OCI-LY7 (cell line): ENCODE measurements around the gene MAP2K1. TPM values are rescaled to one million over a fixed set of nuclear protein-coding genes. Genes with fewer than 3 reads are reported as not detected.

Experiments used
- BruUV-seq: library from RNA; stranded (reverse); fragments of 400-500 nt; replicated peaks from 2 replicates; lab custom pipeline; 2021; lab: Mats Ljungman, UMichigan
- CTCF ChIA-PET: fragments of 300-600 bp; sonication (Branson Sonifier 250); formaldehyde crosslinking; loops from one replicate; lab custom pipeline; 2022; ENCODE audit warnings: antibody characterized with exemption; ENCODE audit not compliant: unreplicated experiment; lab: Charles Lee
- POLR2A ChIA-PET: fragments of 300-600 bp; sonication (Branson Sonifier 250); formaldehyde crosslinking; loops from one replicate; lab custom pipeline; 2022; ENCODE audit warnings: antibody characterized with exemption; lab: Charles Lee
- DNase-seq: peaks from one replicate; pipeline ENCODE4 v3.0.0-alpha.2; 2015; ENCODE audit warnings: low spot score
- H2AFZ ChIP-seq: fragments of 200-600 bp; sonication (generic), shearing (Covaris generic); 2 replicates; pipeline ENCODE4 v1.6.1; 2014; ENCODE audit warnings: mild to moderate bottlenecking, antibody characterized with exemption, low read length, moderate library complexity
- H3K27ac ChIP-seq: fragments of 200-600 bp; sonication (generic); 2 replicates; pipeline ENCODE4 v1.5.1; 2014; ENCODE audit warnings: mixed run types, low read depth, mild to moderate bottlenecking, moderate library complexity, low read length, inconsistent platforms; ENCODE audit not compliant: poor library complexity, severe bottlenecking
- H3K36me3 ChIP-seq: fragments of 200-600 bp; sonication (generic); 2 replicates; pipeline ENCODE4 v1.6.1; 2014; ENCODE audit warnings: mild to moderate bottlenecking, antibody characterized with exemption, low read length, moderate library complexity, mixed read lengths; ENCODE audit not compliant: insufficient read depth
- H3K4me1 ChIP-seq: fragments of 200-600 bp; sonication (generic); 2 replicates; pipeline ENCODE4 v1.5.1; 2014; ENCODE audit warnings: mild to moderate bottlenecking, low read length; ENCODE audit not compliant: insufficient read depth, poor library complexity, severe bottlenecking
- H3K4me2 ChIP-seq: fragments of 200-600 bp; sonication (generic); 2 replicates; pipeline ENCODE4 v1.6.1; 2014; ENCODE audit warnings: mild to moderate bottlenecking, low read length
- H3K4me3 ChIP-seq: fragments of 200-600 bp; sonication (generic); 2 replicates; pipeline ENCODE4 v1.5.1; 2014; ENCODE audit warnings: mild to moderate bottlenecking, low read depth, low read length; ENCODE audit not compliant: poor library complexity, severe bottlenecking
- H3K79me2 ChIP-seq: fragments of 200-600 bp; sonication (generic); 2 replicates; pipeline ENCODE4 v1.6.1; 2016; ENCODE audit warnings: low read depth, mild to moderate bottlenecking, low read length, moderate library complexity, mixed read lengths; ENCODE audit not compliant: insufficient read depth
- H3K9me2 ChIP-seq: fragments of 200-600 bp; sonication (generic); 2 replicates; pipeline ENCODE4 v1.6.1; 2016; ENCODE audit warnings: mild to moderate bottlenecking, low read length, mixed read lengths; ENCODE audit not compliant: insufficient read depth
- H3K9me3 ChIP-seq: fragments of 200-600 bp; sonication (generic); 2 replicates; pipeline ENCODE4 v1.6.1; 2014; ENCODE audit warnings: mild to moderate bottlenecking, mixed run types, low read length, mixed read lengths
- H4K20me1 ChIP-seq: fragments of 200-600 bp; sonication (generic); 2 replicates; pipeline ENCODE4 v1.6.1; 2014; ENCODE audit warnings: mild to moderate bottlenecking, antibody characterized with exemption, low read length, moderate library complexity, mixed read lengths; ENCODE audit not compliant: insufficient read depth
- EZH2phosphoT487 ChIP-seq: fragments of 200-600 bp; sonication (generic); IDR thresholded peaks from 2 replicates; pipeline ENCODE4 v1.6.1; 2018; ENCODE audit warnings: low read depth, borderline replicate concordance, mild to moderate bottlenecking, mixed run types, antibody characterized with exemption, low read length, moderate library complexity, mixed read lengths
- intact Hi-C: fragments of 100-400 bp; cut with micrococcal nuclease; formaldehyde crosslinking; loops from one replicate; pipeline ENCODE4 v1.10.0; 2022; ENCODE audit not compliant: unreplicated experiment
- total RNA-seq, 2 experiments: library from RNA; depleted of rRNA in 1 of 2; stranded (reverse); fragments of >200 nt in 1 of 2; shearing (Covaris generic) in 1 of 2; gene quantifications; 2 replicates each; pipeline ENCODE4 v1.2.3, GENCODE V29; 2014 to 2022
- TF ChIP-seq, protein P1 (sequence below): fragments of 200-600 bp; sonication (generic); conservative IDR thresholded peaks from 2 replicates; pipeline ENCODE4 v1.5.1; 2014; ENCODE audit warnings: mild to moderate bottlenecking, antibody characterized with exemption, low read length, moderate library complexity, mixed read lengths

The MAP2K1 gene
- total RNA-seq, 2 experiments from 2014 or later: 37.2 to 95.8 TPM

- Histone ChIP-seq H3K4me3 (no peak overlapping the region), H3K9me3 (no peaks in the 10 kb centered on the region), H3K27ac (no peak overlapping the region), H4K20me1 (no peaks in the 10 kb centered on the region), H3K79me2 (no peaks in the 10 kb centered on the region), H3K36me3 (peaks cover 99% of the 10 kb centered on the region), H3K4me2 (no peak overlapping the region), H2AFZ (no peak overlapping the region), H3K9me2 (no peaks in the 10 kb centered on the region), H3K4me1 (no peaks in the 10 kb centered on the region)
- POLR2A ChIA-PET: interaction anchor here (0.9 kb wide), 1 partner anchor 1228 kb away, joined by 3 read pairs; no protein-coding TSS in a partner anchor
- CTCF ChIA-PET: no interaction called here
- intact Hi-C loops: no loop called here
- DNase-seq: no peak
- TF ChIP-seq, protein P1, sequence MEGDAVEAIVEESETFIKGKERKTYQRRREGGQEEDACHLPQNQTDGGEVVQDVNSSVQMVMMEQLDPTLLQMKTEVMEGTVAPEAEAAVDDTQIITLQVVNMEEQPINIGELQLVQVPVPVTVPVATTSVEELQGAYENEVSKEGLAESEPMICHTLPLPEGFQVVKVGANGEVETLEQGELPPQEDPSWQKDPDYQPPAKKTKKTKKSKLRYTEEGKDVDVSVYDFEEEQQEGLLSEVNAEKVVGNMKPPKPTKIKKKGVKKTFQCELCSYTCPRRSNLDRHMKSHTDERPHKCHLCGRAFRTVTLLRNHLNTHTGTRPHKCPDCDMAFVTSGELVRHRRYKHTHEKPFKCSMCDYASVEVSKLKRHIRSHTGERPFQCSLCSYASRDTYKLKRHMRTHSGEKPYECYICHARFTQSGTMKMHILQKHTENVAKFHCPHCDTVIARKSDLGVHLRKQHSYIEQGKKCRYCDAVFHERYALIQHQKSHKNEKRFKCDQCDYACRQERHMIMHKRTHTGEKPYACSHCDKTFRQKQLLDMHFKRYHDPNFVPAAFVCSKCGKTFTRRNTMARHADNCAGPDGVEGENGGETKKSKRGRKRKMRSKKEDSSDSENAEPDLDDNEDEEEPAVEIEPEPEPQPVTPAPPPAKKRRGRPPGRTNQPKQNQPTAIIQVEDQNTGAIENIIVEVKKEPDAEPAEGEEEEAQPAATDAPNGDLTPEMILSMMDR: no peak
- no peak for TF ChIP-seq EZH2phosphoT487
- BruUV-seq: no TSS peak
Observed at GRCh38 chr15:66489179-66489791, 102.6 kb downstream of the MAP2K1 start.

GRCh38 chr15:66491846-66492245 is 105.1 kb downstream of the MAP2K1 start:
- intact Hi-C loops: no loop called here
- CTCF ChIA-PET: no interaction called here
- Histone ChIP-seq H3K4me3 (no peak overlapping the region), H3K36me3 (peaks cover 99% of the 10 kb centered on the region), H3K4me2 (no peak overlapping the region), H4K20me1 (no peaks in the 10 kb centered on the region), H3K9me3 (no peaks in the 10 kb centered on the region), H3K27ac (no peak overlapping the region), H2AFZ (no peak overlapping the region), H3K79me2 (peaks cover 9% of the 10 kb centered on the region; the same call in 1 of the 2 replicates), H3K4me1 (peaks cover 6% of the 10 kb centered on the region), H3K9me2 (no peaks in the 10 kb centered on the region)
- no peak for TF ChIP-seq EZH2phosphoT487
- TF ChIP-seq, protein P1: no peak
- no peak for DNase-seq
- no TSS peak for BruUV-seq
- POLR2A ChIA-PET: interaction anchor here (0.6 to 2.1 kb wide), 4 partner anchors 12 to 196 kb away, joined by 3 to 5 read pairs (median 4); partner anchors contain the start of gene ZWILCH

- Histone ChIP-seq H4K20me1 (peaks cover 6% of the 10 kb centered on the region; the same call in 1 of the 2 replicates), H3K9me3 (no peaks in the 10 kb centered on the region), H2AFZ (no peak overlapping the region), H3K4me1 (peaks cover 25% of the 10 kb centered on the region), H3K9me2 (no peaks in the 10 kb centered on the region), H3K4me2 (no peak overlapping the region), H3K79me2 (peaks cover 15% of the 10 kb centered on the region; the same call in 1 of the 2 replicates), H3K27ac (no peak overlapping the region), H3K36me3 (peaks cover 98% of the 10 kb centered on the region), H3K4me3 (no peak overlapping the region)
- no TSS peak for BruUV-seq
- no peak for TF ChIP-seq EZH2phosphoT487
- TF ChIP-seq, protein P1: no peak
- intact Hi-C loops: no loop called here
- DNase-seq: no peak
- CTCF ChIA-PET: no interaction called here
- POLR2A ChIA-PET: no interaction called here
Observed at GRCh38 chr15:66494262-66494661, 107.5 kb downstream of the MAP2K1 start.
